HG03378 (cell line): ENCODE results near the gene SEC14L5.

Experiments
- ATAC-seq: cut with Tn5 transposase; IDR thresholded peaks from one replicate; pipeline ENCODE4 v1.9.1; 2021; ENCODE audit warnings: mild to moderate bottlenecking, moderate library complexity; ENCODE audit not compliant: unreplicated experiment

The SEC14L5 gene

GRCh38 chr16:5007256-5007655 is 49.1 kb downstream of the SEC14L5 start:
- ATAC-seq, result no peak

DNA sequence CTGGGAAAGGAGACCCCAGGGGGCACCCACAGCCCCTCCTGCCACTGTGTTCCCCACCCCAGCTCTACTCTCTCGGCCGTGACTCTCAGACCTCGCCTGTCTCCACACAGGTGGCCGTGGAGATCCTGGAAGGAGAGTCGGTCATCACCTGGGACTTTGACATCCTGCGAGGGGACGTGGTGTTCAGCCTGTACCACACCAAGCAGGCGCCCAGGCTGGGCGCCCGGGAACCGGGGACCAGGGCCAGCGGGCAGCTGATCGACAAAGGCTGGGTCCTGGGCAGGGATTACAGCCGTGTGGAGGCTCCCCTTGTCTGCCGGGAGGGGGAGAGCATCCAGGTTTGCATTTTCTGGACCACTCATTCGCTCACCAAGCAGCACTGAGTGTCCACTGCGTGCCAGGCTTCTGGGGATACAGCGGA is 50.2 kb downstream of the SEC14L5 start:
- ATAC-seq, result no peak

GRCh38 chr16:5010576-5011329 is 52.6 kb downstream of the SEC14L5 start:
- no peak for ATAC-seq

- ATAC-seq, result no peak
Measured at GRCh38 chr16:5011637-5012036, 53.5 kb downstream of the SEC14L5 start.

DNA sequence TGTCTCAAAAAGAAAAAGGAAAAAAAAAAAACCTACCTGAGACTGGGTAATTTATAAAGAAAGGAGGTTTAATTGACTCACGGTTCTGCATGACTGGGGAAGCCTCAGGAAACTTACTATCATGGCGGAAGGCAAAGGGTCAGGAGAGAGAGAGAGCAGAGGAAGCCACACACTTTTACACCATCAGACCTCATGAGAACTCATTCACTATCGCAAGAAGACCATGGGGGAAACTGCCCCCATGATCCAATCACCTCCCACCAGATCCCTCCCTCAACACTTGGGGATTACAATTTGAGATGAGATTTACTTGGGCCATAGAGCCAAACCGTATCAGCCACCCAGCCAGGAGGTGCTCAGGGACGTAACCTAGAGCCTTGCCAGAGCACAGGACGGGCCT is 54.8 kb downstream of the SEC14L5 start:
- no peak for ATAC-seq

DNA sequence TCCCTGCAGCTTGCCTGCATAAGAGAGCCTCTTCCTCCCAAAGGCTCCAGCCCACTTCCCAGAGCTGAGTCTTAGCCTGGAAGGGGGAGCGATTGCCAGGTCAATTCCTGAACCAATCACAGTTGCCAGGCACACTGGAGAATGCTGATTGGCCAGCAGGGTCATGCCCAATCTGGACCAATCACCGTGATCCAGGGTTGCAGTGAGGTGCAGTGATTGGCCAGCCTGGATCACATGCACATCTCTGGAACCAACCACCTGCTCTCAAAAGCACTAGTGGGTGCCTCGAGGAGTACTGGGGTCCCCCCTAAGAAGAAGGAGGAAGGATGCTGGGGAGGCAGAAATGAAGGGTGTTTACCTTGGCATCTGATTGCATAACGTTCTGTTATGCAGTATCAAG is 57.2 kb downstream of the SEC14L5 start:
- ATAC-seq, result no peak

DNA sequence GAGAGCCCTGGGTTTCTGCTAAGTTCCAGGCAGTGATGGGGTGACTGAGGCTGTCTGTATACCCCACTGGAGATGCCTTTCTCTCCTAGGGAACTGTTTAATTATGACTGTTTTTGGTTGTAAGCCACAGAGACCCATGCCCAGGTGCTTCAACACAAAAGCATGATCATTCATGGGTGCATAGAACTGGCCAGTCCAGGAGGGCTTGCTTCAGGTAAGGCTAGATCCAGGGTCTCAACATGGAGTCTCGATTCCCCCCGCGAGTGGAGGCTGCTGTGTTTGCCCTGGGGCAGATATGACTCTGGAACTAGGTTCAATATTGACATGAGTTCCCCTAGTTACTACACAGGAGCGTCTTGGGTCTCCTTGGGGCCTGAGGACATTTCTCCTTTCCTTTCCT is 57.8 kb downstream of the SEC14L5 start:
- no peak for ATAC-seq

GRCh38 chr16:5016967-5017677 is 59.0 kb downstream of the SEC14L5 start:
- no peak for ATAC-seq

DNA sequence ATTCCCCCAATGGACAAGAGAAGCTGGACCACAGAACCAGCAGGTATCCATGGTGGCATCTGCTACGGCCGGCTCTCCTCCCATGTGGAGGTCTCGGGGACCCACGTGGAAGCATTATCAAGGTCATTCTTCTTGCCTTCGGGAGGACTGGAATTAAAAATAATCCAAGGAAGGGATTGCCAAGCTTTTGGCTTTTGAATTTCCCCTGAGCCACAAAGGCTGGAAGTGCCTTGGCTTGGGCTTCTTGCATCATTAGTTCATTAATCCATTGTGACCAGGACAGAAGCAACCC is 59.5 kb downstream of the SEC14L5 start:
- ATAC-seq, result no peak

GRCh38 chr16:5018793-5019192 is 60.7 kb downstream of the SEC14L5 start:
- ATAC-seq, result no peak

GRCh38 chr16:5019775-5020174 is 61.6 kb downstream of the SEC14L5 start:
- no peak for ATAC-seq

- ATAC-seq, result no peak
Measured at GRCh38 chr16:5020551-5020950, 62.4 kb downstream of the SEC14L5 start.

DNA sequence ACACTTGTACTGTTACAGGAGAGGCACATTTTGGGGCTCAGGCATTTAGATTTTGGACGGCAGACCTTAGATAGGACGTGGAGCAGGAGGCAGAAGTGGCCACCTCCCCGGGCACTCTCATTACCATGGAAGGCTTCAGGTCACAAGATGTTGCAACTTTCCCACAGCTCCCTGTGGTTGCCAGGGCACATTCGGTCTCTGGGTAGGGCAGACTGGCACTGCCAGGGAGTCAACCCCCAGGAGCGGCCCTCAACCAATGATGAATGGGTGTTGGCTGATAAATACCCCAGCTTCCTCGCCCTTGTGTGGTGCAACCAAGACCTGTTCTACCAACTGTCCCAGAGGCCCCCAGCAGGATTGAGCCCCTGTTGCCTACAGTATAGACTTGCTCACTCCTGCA is 64.4 kb downstream of the SEC14L5 start:
- no peak for ATAC-seq

DNA sequence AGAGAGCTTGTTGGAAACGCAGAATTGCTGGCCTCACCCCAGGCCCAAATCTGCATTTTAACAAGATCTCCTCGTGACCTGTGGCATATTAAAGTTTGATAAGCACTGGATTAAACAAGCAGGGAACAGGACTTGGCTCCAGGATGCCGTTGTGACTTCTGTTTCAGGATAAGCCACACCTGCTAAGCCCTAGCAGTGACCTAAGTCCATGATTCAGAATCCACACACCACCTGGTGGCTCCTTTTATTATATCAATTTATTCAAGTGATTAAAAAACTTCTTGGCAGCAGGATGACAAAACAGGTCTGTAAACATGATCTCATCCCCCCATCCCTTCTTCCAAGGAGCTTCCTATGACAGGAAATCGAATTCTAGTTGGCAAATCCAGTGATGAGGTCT is 66.5 kb downstream of the SEC14L5 start:
- ATAC-seq, result no peak

DNA sequence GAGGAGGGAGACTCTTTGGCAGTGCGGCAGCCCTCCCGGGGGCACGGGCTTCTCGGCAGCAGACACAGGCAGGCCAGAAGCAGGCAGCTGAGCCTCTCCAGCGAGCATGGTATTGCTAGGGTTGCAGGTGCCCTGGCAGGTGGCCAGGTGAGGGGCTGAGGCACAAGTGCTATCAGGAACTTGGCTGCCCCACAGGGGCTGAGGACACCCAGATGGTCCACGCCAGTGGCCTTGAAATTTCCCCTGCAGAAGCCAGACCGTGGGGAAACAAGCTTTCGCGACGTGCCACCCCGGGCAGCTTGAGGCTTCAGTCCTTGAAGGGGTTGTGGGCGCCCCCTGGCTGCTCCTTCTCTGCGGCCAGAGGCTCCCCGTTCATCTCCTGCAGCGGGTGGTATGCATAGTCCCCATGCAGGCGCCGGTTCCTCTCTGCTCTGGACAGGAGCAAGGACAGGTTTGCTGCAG is 67.1 kb downstream of the SEC14L5 start:
- ATAC-seq, result no peak

GRCh38 chr16:5026664-5027063 is 68.5 kb downstream of the SEC14L5 start:
- ATAC-seq, result no peak

DNA sequence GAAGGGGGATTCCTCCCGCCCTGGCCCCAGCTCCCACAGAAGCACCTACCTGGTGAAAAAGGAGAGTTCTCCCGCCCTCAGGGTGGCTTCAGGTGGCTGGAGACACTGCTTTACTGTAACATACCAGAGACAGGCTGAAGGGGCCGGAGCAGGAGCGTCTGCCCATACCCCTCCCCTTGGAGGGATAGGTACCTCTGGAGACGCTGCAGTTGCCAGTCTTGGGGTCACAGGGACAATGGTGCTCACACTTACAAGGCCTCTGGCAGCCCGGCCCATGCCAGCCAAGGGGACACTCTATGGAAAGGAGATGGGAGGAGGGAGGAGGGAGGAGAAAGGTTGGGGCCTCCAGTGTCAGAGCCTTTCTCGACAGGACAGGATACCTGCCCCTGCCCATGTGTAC is 69.0 kb downstream of the SEC14L5 start:
- no peak for ATAC-seq

DNA sequence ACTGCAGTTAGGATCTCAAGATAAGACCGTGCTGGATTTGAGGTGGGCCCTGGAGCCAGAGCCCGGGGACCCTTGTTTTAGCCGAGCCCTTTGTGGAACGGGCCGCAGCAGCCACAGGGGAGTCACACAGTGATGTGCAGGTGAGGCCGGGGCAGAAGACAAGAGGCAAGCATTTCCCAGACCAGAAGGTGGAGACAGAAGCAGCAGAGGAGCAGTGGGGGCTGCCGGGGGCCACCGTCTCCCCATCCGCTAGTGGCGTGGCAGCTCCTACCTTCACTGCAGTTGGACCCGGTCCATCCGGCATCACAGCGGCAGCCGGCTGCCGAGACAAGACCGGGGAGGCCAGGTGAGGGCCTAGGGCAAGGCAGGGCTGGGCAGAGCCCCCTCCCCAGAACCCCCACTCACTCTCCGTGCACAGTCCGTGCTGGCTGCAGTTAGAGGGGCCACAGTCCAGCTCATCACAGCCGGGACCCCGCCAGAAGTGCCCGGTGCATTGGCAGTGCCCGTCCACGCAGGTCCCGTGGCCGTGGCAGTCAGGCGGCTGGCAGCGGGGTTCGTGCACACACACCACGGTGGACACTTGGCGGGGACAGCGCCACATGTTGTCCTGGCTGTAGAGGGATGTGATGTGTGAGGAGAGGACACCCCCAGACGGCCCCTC is 69.6 kb downstream of the SEC14L5 start:
- no peak for ATAC-seq

GRCh38 chr16:5028950-5029475 is 70.9 kb downstream of the SEC14L5 start:
- ATAC-seq, result no peak

DNA sequence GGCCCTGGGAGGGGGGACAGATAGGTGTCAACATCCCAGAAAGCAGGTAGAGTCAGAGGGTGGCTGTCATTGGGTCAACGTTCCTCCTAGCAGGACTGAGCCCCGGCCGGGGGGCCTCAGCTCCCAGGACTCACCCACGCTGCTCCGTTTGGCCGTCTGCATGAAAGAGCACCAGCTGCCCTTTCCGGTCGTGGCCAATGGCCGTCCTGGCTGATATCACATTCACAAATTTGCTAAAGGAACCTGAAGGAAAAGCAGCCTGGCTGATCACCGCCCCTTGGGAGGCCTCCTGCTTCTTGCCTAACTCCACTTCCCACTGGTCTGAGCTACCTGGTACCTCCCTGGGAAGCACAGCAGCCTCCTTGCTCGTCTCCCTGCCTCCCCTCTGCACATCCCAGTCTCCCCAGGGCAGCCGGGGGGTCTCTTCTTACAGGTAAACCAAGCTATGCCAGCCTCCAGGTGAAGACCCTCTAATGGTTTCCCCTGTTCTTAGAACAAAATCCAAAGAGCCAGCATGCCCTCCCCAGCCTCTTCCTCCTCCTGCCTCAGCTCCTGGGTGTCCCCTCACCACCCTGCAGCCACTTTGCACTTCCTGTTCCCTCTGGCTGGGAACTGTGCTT is 72.2 kb downstream of the SEC14L5 start:
- no peak for ATAC-seq

DNA sequence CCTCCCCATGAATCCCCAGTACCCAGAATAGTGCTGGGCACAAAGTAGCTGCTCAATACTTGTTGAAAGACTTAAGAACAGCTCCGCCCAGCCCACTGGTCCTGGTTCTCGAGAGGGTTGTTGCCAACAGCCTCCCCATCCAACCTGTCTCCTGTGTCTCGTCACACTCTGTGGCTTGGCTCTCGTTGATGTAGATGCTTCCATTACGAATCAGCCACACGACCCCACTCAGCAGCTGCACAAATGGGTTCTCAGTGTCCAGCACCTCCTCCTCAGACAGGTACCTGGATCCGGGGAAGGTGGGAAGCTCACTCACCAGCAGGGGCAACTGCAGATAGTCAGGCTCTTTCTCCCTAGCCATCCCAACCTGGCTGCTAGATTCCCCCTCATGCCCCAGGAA is 73.5 kb downstream of the SEC14L5 start:
- ATAC-seq, result no peak
